Fibroblast of lung (primary cell): ENCODE results near the gene CELF2. TPM values are rescaled to one million over a fixed set of nuclear protein-coding genes. Genes with fewer than 3 reads are reported as not detected.

Source experiments
- DNase-seq, 2 donors: peaks; one replicate each; pipeline versions ENCODE4 v3.0.0 to v3.0.0-alpha.2; 2010; ENCODE audit warnings: low read depth in 2 of 2
- H2AFZ ChIP-seq: 2 replicates; pipeline ENCODE4 v1.5.1; 2012; ENCODE audit warnings: low read length, control low read depth, inconsistent platforms
- H3K27ac ChIP-seq: 2 replicates; pipeline ENCODE4 v1.5.1; 2011; ENCODE audit warnings: low read length, control low read depth; ENCODE audit not compliant: insufficient read depth
- H3K27me3 ChIP-seq: 2 replicates; pipeline ENCODE4 v1.5.1; 2011; ENCODE audit warnings: mild to moderate bottlenecking, low read length; ENCODE audit not compliant: control insufficient read depth, insufficient read depth
- H3K36me3 ChIP-seq: 2 replicates; pipeline ENCODE4 v1.5.1; 2011; ENCODE audit warnings: low read length; ENCODE audit not compliant: control insufficient read depth, insufficient read depth
- H3K4me1 ChIP-seq: 2 replicates; pipeline ENCODE4 v1.5.1; 2011; ENCODE audit warnings: low read length; ENCODE audit not compliant: control insufficient read depth, insufficient read depth; ENCODE audit errors: extremely low read depth
- H3K4me2 ChIP-seq: 2 replicates; pipeline ENCODE4 v1.5.1; 2011; ENCODE audit warnings: low read length, control low read depth; ENCODE audit not compliant: insufficient read depth; ENCODE audit errors: extremely low read depth
- H3K4me3 ChIP-seq, 4 experiments: fragments of 200-600 bp in 1 of 4; sonication (generic) in 1 of 4; replicated peaks in 1 of 4; 2 replicates each; pipeline ENCODE4 v1.5.1; 2011 to 2016; ENCODE audit warnings: low read length in 4 of 4, low read depth in 3 of 4, mild to moderate bottlenecking in 3 of 4, control low read depth in 2 of 4, inconsistent platforms in 1 of 4, mixed read lengths in 1 of 4; ENCODE audit not compliant: insufficient read depth in 1 of 4; ENCODE audit errors: control extremely low read depth in 1 of 4
- H3K79me2 ChIP-seq: 2 replicates; pipeline ENCODE4 v1.5.1; 2012; ENCODE audit warnings: mild to moderate bottlenecking, low read length, inconsistent platforms; ENCODE audit not compliant: control insufficient read depth, insufficient read depth
- H3K9ac ChIP-seq: 2 replicates; pipeline ENCODE4 v1.5.1; 2011; ENCODE audit warnings: mild to moderate bottlenecking, low read length, control low read depth; ENCODE audit not compliant: insufficient read depth
- H3K9me3 ChIP-seq: 2 replicates; pipeline ENCODE4 v1.5.1; 2012; ENCODE audit warnings: low read depth, low read length; ENCODE audit not compliant: control insufficient read depth, insufficient read depth
- H4K20me1 ChIP-seq: 2 replicates; pipeline ENCODE4 v1.5.1; 2011; ENCODE audit warnings: low read length; ENCODE audit not compliant: control insufficient read depth, insufficient read depth; ENCODE audit errors: extremely low read depth
- CTCF ChIP-seq, 2 donors: IDR thresholded peaks in 1 of 2; conservative IDR thresholded peaks in 1 of 2; 1 replicate in 1 of 2; 2 replicates in 1 of 2; pipeline ENCODE4 v1.5.1; 2011 to 2012; ENCODE audit warnings: low read length in 2 of 2, control low read depth in 1 of 2, inconsistent platforms in 1 of 2, low read depth in 1 of 2, mild to moderate bottlenecking in 1 of 2
- EZH2 ChIP-seq: IDR thresholded peaks from 2 replicates; pipeline ENCODE4 v1.5.1; 2012; ENCODE audit warnings: low read length, control low read depth, mild to moderate bottlenecking; ENCODE audit errors: missing control alignments
- polyA plus RNA-seq, 2 donors: library from polyadenylated mRNA; depleted of rRNA in 1 of 2; stranded (reverse) in 1 of 2; unstranded in 1 of 2; fragments of >200 nt; gene quantifications; 2 replicates each; pipeline ENCODE4 v1.2.1, GENCODE V29; 2011 to 2012; ENCODE audit warnings: missing spikeins in 1 of 2
- total RNA-seq: library from RNA; depleted of rRNA; stranded (reverse); fragments of >200 nt; gene quantifications from 2 replicates; pipeline ENCODE4 v1.2.1, GENCODE V29; 2014

Gene CELF2
- total and polyA plus RNA-seq, 2 donors (not counting 1 experiment from before 2014, with no cell fraction given), result 16.9 to 25.1 TPM

- Histone ChIP-seq H3K9ac (no peak overlapping the region), H3K27ac (no peak overlapping the region), H3K4me2 (no peak overlapping the region), H3K36me3 (no peaks in the 10 kb centered on the region), H3K4me1 (no peaks in the 10 kb centered on the region), H3K27me3 (no peaks in the 10 kb centered on the region), H3K79me2 (no peaks in the 10 kb centered on the region), H4K20me1 (no peaks in the 10 kb centered on the region), H3K9me3 (no peaks in the 10 kb centered on the region), H3K4me3 (no peak overlapping the region), H2AFZ (no peak overlapping the region)
- DNase-seq, result no peak
- no peak for TF ChIP-seq CTCF (conservative IDR thresholded peaks at IDR 0.05 in 1 of 2, IDR thresholded peaks at IDR 0.05 in 1 of 2; ENCODE audit: low read depth in 1 of 2, low read length in 2 of 2)
- no peak for TF ChIP-seq EZH2
Measured at GRCh38 chr10:11194859-11195586, 177.4 kb downstream of the CELF2 start.

GRCh38 chr10:11195623-11196022 is 178.0 kb downstream of the CELF2 start:
- Histone ChIP-seq H3K79me2 (no peaks in the 10 kb centered on the region), H3K9me3 (no peaks in the 10 kb centered on the region), H4K20me1 (no peaks in the 10 kb centered on the region), H3K27ac (no peak overlapping the region), H3K27me3 (no peaks in the 10 kb centered on the region), H3K9ac (no peak overlapping the region), H3K4me1 (no peaks in the 10 kb centered on the region), H3K36me3 (no peaks in the 10 kb centered on the region), H3K4me2 (no peak overlapping the region), H3K4me3 (no peak overlapping the region), H2AFZ (no peak overlapping the region)
- TF ChIP-seq EZH2 (no peak), CTCF (conservative IDR thresholded peaks at IDR 0.05 in 1 of 2, IDR thresholded peaks at IDR 0.05 in 1 of 2; ENCODE audit: low read depth in 1 of 2, low read length in 2 of 2) (no peak)
- DNase-seq, result no peak

- DNase-seq, result peak in 1 of 2 donors; percentile 10
- H3K27ac ChIP-seq, result no peak overlapping the region
- no peaks in the 10 kb centered on the region for H4K20me1 ChIP-seq
- H3K36me3 ChIP-seq, result no peaks in the 10 kb centered on the region
- TF ChIP-seq EZH2, result no peak
- no peaks in the 10 kb centered on the region for H3K9me3 ChIP-seq
- no peak overlapping the region for H3K9ac ChIP-seq
- no peaks in the 10 kb centered on the region for H3K79me2 ChIP-seq
- no peak overlapping the region for H3K4me2 ChIP-seq
- no peak overlapping the region for H3K4me3 ChIP-seq
- H3K27me3 ChIP-seq, result no peaks in the 10 kb centered on the region
- H3K4me1 ChIP-seq, result no peaks in the 10 kb centered on the region
- no peak overlapping the region for H2AFZ ChIP-seq
Measured at GRCh38 chr10:11197266-11197712, 179.6 kb downstream of the CELF2 start.
